Stomach (tissue), 9 donors: Measurements from ENCODE around the gene N4BP2. TPM values are rescaled to one million over a fixed set of nuclear protein-coding genes. Genes with fewer than 3 reads are reported as not detected.

ENCODE experiments used
- DNase-seq, 2 donors: peaks; one replicate each; pipeline versions ENCODE4 v3.0.0 to v3.0.0-alpha.2; 2013 to 2019
- H3K27ac ChIP-seq, 5 donors: fragments of 200-600 bp in 4 of 5; sonication (generic) in 4 of 5; one replicate each; pipeline ENCODE4 v1.5.1; 2013 to 2019; ENCODE audit warnings: mild to moderate bottlenecking in 1 of 5, moderate library complexity in 1 of 5
- H3K27me3 ChIP-seq, 3 donors: fragments of 200-600 bp; sonication (generic); one replicate each; pipeline ENCODE4 v1.5.1; 2017 to 2019; ENCODE audit warnings: mixed run types in 1 of 3
- H3K36me3 ChIP-seq, 4 donors: fragments of 200-600 bp; sonication (generic); 1 replicate in 3 of 4; 2 replicates in 1 of 4; pipeline ENCODE4 v1.5.1; 2016 to 2019
- H3K4me1 ChIP-seq, 4 donors: fragments of 200-600 bp; sonication (generic); one replicate each; pipeline ENCODE4 v1.5.1; 2016 to 2019
- H3K4me3 ChIP-seq, 4 donors: fragments of 200-600 bp; sonication (generic) in 3 of 4; one replicate each; pipeline ENCODE4 v1.5.1; 2016 to 2019; ENCODE audit warnings: mild to moderate bottlenecking in 1 of 4
- H3K9me3 ChIP-seq, 4 donors: fragments of 200-600 bp; sonication (generic); one replicate each; pipeline ENCODE4 v1.5.1; 2016 to 2019
- CTCF ChIP-seq, 7 experiments: fragments of 450-650 bp in 4 of 7; fragments of 200-600 bp in 3 of 7; sonication (generic) in 3 of 7; IDR thresholded peaks; one replicate each; pipeline ENCODE4 v1.5.1; 2016 to 2019; ENCODE audit warnings: antibody characterized with exemption in 7 of 7, control low read depth in 2 of 7, mild to moderate bottlenecking in 1 of 7
- EP300 ChIP-seq: sonication (generic); formaldehyde crosslinking; IDR thresholded peaks from one replicate; pipeline ENCODE4 v1.6.1; 2017; ENCODE audit warnings: antibody characterized with exemption
- POLR2A ChIP-seq, 4 donors: fragments of 450-650 bp; IDR thresholded peaks; one replicate each; pipeline ENCODE4 v1.6.1; 2016; ENCODE audit warnings: antibody characterized with exemption in 4 of 4, control low read depth in 2 of 4, mild to moderate bottlenecking in 1 of 4, moderate library complexity in 1 of 4
- POLR2AphosphoS5 ChIP-seq, 3 donors: sonication (generic); formaldehyde crosslinking; IDR thresholded peaks; one replicate each; pipeline ENCODE4 v1.6.1; 2016; ENCODE audit warnings: antibody characterized with exemption in 3 of 3
- WGBS, 5 donors: extraction: QIAGEN DNeasy Blood & Tissue Kit in 3 of 5; methylation state at CpG; one replicate each; pipeline versions ENCODE4 v1.1.5 to v1.1.7; 2013 to 2018; 5-methylcytosine and 5-hydroxymethylcytosine counted together
- intact Hi-C: fragments of 100-400 bp; cut with DNase I; formaldehyde crosslinking; loops from one replicate; pipeline ENCODE4 v1.15.1; 2023; ENCODE audit warnings: low total_unique reads
- polyA plus RNA-seq, 3 donors: library from polyadenylated mRNA; stranded (reverse); fragments of 200-250 nt; gene quantifications; one replicate each; pipeline ENCODE4 v1.2.3, GENCODE V29; 2013
- total RNA-seq, 5 donors: library from RNA; depleted of rRNA; stranded (reverse); fragments of >200 nt; gene quantifications; one replicate each; pipeline versions ENCODE4 v1.1.0 to v1.2.3, GENCODE V29; 2014 to 2016
- donor health status: healthy with polysubstance abuse.
- donor health status: Bipolar disorder and iron deficiency.
- donor health status: healthy.

The N4BP2 gene
- total and polyA plus RNA-seq, 8 donors, result 0.73 to 41.5 (median 5.5) TPM

- no peaks in the 10 kb centered on the region for H3K27me3 ChIP-seq
- peaks cover 15 to 38% (median 31%) of the 10 kb centered on the region in 4 donors for H3K4me1 ChIP-seq
- TF ChIP-seq EP300 (no peak), POLR2AphosphoS5 (IDR thresholded peaks at IDR 0.05) (peak in 2 of 3 donors; percentile 52 to 70), POLR2A (IDR thresholded peaks at IDR 0.05) (peak in 1 of 4 donors; percentile 44), CTCF (IDR thresholded peaks at IDR 0.05) (peak in 1 of 7 experiments; percentile 1)
- no peaks in the 10 kb centered on the region for H3K36me3 ChIP-seq
- peak; percentile 72 to 91 for DNase-seq
- no peaks in the 10 kb centered on the region for H3K9me3 ChIP-seq
- H3K27ac ChIP-seq, result peak overlapping the region; percentile 98 to 100 (median 99)
- peak overlapping the region; percentile 69 to 83 (median 75) for H3K4me3 ChIP-seq
- intact Hi-C loops, result no loop called here
- WGBS, 5 donors, result 0 to 1% (median 0%) methylated on average over 44 to 86 of the region's 86 CpGs
These were observed 561 bp upstream of the N4BP2 start for GRCh38 chr4:40055863-40056715.

- TF ChIP-seq CTCF (IDR thresholded peaks at IDR 0.05) (no peak), EP300 (no peak), POLR2A (IDR thresholded peaks at IDR 0.05) (peak in 1 of 4 donors; percentile 27), POLR2AphosphoS5 (IDR thresholded peaks at IDR 0.05) (peak; percentile 58 to 82 (median 71))
- Histone ChIP-seq H3K9me3 (no peaks in the 10 kb centered on the region), H3K27me3 (no peaks in the 10 kb centered on the region), H3K4me3 (peak overlapping the region; percentile 69 to 83 (median 75)), H3K36me3 (no peaks in the 10 kb centered on the region), H3K27ac (peak overlapping the region; percentile 98 to 100 (median 99)), H3K4me1 (peaks cover 15 to 35% (median 30%) of the 10 kb centered on the region in 4 donors)
- intact Hi-C loops, result no loop called here
- WGBS, 5 donors, result 0 to 1% (median 0%) methylated on average over 13 of the region's 13 CpGs
- peak; percentile 84 to 96 for DNase-seq
These were observed 989 bp downstream of the N4BP2 start for GRCh38 chr4:40057586-40058091.

- no peak for TF ChIP-seq EP300
- TF ChIP-seq POLR2A (IDR thresholded peaks at IDR 0.05), result no peak
- TF ChIP-seq CTCF (IDR thresholded peaks at IDR 0.05), result no peak
- TF ChIP-seq POLR2AphosphoS5 (IDR thresholded peaks at IDR 0.05), result no peak
- Histone ChIP-seq H3K27me3 (no peaks in the 10 kb centered on the region), H3K36me3 (no peaks in the 10 kb centered on the region), H3K9me3 (no peaks in the 10 kb centered on the region), H3K4me1 (peaks cover 15 to 35% (median 28%) of the 10 kb centered on the region in 4 donors), H3K27ac (peak overlapping the region; percentile 98 to 100 (median 99)), H3K4me3 (peak overlapping the region; percentile 69 to 83 (median 75))
- intact Hi-C loops, result no loop called here
- peak in 1 of 2 donors; percentile 57 for DNase-seq
- 1 to 4% (median 2%) methylated on average over 9 of the region's 9 CpGs for WGBS, 5 donors
These were observed 1.5 kb downstream of the N4BP2 start for GRCh38 chr4:40058121-40058520.

GRCh38 chr4:40058854-40059253 is 2.2 kb downstream of the N4BP2 start:
- no peak for TF ChIP-seq EP300
- TF ChIP-seq POLR2AphosphoS5 (IDR thresholded peaks at IDR 0.05), result no peak
- no peak for TF ChIP-seq POLR2A (IDR thresholded peaks at IDR 0.05)
- Histone ChIP-seq H3K4me1 (peaks cover 15 to 35% (median 28%) of the 10 kb centered on the region in 4 donors), H3K27me3 (no peaks in the 10 kb centered on the region), H3K9me3 (no peaks in the 10 kb centered on the region), H3K4me3 (peak overlapping the region in 2 of 4 donors; percentile 69 to 76), H3K27ac (peak overlapping the region in 1 of 5 donors; percentile 99), H3K36me3 (peaks cover 0 to 3% (median 0%) of the 10 kb centered on the region in 4 donors)
- no peak for DNase-seq
- intact Hi-C loops, result no loop called here
- WGBS, 5 donors, result 52 to 61% (median 57%) methylated on average over 14 of the region's 14 CpGs
